SHP77 treated with DMSO at 0.1 percent for 48 hours (cell line): ENCODE results near the gene CDCA7.
"Not testable (repeated sequence)": the region's sequence is repeated elsewhere in the genome, so short reads cannot be mapped to it uniquely, and the experiment has no call there.

Experiments used
- DNase-seq: peaks from one replicate; lab custom pipeline; 2025; lab: John Stamatoyannopoulos, UW

Gene CDCA7

GRCh38 chr2:173404841-173405750 lies 50.4 kb downstream of the CDCA7 start:
- DNase-seq: no peak

GRCh38 chr2:173407176-173407575 lies 52.5 kb downstream of the CDCA7 start:
- no peak for DNase-seq

GRCh38 chr2:173407646-173408045 lies 53.0 kb downstream of the CDCA7 start:
- no peak for DNase-seq

GRCh38 chr2:173410579-173410978 lies 55.9 kb downstream of the CDCA7 start:
- DNase-seq: no peak

GRCh38 chr2:173412628-173413027 lies 58.0 kb downstream of the CDCA7 start:
- no peak for DNase-seq

- DNase-seq: no peak
These were observed 60.2 kb downstream of the CDCA7 start for GRCh38 chr2:173414823-173415322.

- DNase-seq: no peak
These were observed 61.0 kb downstream of the CDCA7 start for GRCh38 chr2:173415431-173416381.

GRCh38 chr2:173416415-173417152 lies 61.9 kb downstream of the CDCA7 start:
- not testable (repeated sequence) for DNase-seq

GRCh38 chr2:173417341-173417740 lies 62.7 kb downstream of the CDCA7 start:
- DNase-seq: no peak

- DNase-seq: no peak
These were observed 63.1 kb downstream of the CDCA7 start for GRCh38 chr2:173417802-173418201.
